22Rv1 (cell line): ENCODE results near the gene PNCK.

Experiments
- ZFX ChIP-seq: fragments of 450-650 bp; IDR thresholded peaks from 2 replicates; pipeline ENCODE4 v1.6.1; 2017; ENCODE audit warnings: antibody characterized with exemption, borderline replicate concordance
- TF ChIP-seq, protein P1 (sequence below): fragments of 450-650 bp; IDR thresholded peaks from 2 replicates; pipeline ENCODE4 v1.5.1; 2017; ENCODE audit warnings: mild to moderate bottlenecking

DNA sequence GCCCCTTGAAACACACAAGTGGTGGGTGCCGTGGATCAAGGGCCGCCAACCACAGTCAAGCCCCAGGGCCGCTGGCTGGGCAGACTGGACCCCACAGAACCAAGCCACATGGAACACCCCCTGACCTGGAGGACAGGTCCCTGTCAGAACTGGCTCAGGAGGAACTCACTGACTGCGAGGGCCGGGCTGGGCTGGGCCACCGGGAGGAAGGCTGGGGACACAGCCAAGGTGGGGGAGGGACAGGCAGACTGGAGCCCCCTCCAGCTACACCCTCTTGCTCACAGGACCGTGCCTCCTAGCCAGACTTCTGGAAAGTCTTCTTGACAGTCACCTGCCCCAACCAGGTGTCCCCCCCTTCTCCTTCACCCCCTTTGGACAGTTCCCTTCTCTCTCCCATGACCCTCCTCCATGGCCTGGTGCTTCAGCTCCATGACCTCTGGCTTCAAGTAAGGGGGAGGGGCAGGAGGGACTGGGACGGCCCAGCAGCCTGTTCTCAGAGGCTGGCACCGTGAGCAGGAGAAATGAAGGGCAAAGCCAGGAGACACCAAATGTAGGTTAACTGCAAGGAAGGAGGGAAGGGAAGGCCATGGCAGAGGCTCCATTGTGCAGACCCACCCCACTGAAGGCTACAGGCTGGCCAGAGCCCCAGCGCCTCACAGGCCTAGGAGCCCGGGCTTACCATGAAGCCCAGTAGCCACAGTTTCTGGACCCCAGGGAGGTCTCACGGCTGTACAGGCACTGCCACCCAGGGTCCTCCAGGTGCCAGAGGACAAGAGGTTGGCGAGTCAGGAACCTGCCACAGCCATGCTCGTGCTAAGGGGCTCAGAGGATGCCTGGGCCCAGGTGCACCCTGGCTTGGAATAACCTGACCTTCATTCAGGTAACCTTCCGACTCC is 49.2 kb downstream of the PNCK start:
- TF ChIP-seq, protein P1, sequence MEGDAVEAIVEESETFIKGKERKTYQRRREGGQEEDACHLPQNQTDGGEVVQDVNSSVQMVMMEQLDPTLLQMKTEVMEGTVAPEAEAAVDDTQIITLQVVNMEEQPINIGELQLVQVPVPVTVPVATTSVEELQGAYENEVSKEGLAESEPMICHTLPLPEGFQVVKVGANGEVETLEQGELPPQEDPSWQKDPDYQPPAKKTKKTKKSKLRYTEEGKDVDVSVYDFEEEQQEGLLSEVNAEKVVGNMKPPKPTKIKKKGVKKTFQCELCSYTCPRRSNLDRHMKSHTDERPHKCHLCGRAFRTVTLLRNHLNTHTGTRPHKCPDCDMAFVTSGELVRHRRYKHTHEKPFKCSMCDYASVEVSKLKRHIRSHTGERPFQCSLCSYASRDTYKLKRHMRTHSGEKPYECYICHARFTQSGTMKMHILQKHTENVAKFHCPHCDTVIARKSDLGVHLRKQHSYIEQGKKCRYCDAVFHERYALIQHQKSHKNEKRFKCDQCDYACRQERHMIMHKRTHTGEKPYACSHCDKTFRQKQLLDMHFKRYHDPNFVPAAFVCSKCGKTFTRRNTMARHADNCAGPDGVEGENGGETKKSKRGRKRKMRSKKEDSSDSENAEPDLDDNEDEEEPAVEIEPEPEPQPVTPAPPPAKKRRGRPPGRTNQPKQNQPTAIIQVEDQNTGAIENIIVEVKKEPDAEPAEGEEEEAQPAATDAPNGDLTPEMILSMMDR = no peak
- no peak for TF ChIP-seq ZFX
